ENCODE data around the gene C10orf71.

DNA sequence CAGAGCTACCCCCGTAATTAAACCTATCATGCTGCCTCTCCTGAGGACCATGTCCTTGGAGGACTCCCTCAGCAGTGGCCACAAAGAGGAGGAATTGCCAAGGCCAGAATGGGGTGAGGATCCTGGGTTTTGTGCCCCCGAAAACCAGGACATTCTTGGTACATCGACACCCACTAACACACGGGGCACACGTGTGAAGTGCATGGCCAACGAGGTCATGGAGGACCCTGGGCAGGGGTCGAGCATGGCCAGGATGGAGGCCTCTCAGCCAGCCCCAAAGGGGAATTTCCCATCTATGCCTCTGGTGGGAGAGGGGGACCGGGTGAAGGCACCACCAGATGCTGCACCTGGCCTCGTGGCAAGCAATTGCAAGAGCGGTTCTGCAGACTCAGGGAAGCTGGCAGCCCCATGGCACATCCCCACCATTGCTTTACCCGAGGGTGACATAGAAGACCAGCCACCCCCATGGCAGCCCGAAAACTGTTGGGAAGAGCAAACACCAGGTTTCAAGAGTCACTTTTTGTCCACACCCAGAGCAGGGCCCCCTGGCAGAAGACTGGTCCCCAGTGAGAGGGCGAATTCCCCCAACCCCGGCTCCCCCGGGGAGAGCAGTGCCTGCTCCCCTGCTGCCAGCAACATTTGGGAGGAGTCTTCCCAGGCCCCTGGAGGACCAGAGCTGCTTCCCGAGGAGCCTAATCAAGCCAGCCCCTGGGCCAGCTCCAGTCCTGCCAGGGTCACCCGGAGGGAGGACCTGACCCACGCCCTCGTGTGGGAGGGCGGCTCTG is 26.4 kb downstream of the C10orf71 start:
- TF ChIP-seq TAF1 (IDR thresholded peaks at IDR 0.05; ENCODE audit: low read depth) (no peak), RAD21 (conservative IDR thresholded peaks at IDR 0.05) (no peak), EZH2 (IDR thresholded peaks at IDR 0.05; ENCODE audit: borderline replicate concordance, insufficient read depth, low read length, poor library complexity, severe bottlenecking) (no peak), POLR2AphosphoS5 (IDR thresholded peaks at IDR 0.05) (no peak)
- TF ChIP-seq, protein P1, sequence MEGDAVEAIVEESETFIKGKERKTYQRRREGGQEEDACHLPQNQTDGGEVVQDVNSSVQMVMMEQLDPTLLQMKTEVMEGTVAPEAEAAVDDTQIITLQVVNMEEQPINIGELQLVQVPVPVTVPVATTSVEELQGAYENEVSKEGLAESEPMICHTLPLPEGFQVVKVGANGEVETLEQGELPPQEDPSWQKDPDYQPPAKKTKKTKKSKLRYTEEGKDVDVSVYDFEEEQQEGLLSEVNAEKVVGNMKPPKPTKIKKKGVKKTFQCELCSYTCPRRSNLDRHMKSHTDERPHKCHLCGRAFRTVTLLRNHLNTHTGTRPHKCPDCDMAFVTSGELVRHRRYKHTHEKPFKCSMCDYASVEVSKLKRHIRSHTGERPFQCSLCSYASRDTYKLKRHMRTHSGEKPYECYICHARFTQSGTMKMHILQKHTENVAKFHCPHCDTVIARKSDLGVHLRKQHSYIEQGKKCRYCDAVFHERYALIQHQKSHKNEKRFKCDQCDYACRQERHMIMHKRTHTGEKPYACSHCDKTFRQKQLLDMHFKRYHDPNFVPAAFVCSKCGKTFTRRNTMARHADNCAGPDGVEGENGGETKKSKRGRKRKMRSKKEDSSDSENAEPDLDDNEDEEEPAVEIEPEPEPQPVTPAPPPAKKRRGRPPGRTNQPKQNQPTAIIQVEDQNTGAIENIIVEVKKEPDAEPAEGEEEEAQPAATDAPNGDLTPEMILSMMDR (IDR thresholded peaks at IDR 0.05; ENCODE audit: poor library complexity, severe bottlenecking): no peak
- TF ChIP-seq, protein P2, sequence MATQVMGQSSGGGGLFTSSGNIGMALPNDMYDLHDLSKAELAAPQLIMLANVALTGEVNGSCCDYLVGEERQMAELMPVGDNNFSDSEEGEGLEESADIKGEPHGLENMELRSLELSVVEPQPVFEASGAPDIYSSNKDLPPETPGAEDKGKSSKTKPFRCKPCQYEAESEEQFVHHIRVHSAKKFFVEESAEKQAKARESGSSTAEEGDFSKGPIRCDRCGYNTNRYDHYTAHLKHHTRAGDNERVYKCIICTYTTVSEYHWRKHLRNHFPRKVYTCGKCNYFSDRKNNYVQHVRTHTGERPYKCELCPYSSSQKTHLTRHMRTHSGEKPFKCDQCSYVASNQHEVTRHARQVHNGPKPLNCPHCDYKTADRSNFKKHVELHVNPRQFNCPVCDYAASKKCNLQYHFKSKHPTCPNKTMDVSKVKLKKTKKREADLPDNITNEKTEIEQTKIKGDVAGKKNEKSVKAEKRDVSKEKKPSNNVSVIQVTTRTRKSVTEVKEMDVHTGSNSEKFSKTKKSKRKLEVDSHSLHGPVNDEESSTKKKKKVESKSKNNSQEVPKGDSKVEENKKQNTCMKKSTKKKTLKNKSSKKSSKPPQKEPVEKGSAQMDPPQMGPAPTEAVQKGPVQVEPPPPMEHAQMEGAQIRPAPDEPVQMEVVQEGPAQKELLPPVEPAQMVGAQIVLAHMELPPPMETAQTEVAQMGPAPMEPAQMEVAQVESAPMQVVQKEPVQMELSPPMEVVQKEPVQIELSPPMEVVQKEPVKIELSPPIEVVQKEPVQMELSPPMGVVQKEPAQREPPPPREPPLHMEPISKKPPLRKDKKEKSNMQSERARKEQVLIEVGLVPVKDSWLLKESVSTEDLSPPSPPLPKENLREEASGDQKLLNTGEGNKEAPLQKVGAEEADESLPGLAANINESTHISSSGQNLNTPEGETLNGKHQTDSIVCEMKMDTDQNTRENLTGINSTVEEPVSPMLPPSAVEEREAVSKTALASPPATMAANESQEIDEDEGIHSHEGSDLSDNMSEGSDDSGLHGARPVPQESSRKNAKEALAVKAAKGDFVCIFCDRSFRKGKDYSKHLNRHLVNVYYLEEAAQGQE (IDR thresholded peaks at IDR 0.05; ENCODE audit: borderline replicate concordance): no peak

Measured in neural cell (in vitro differentiated cells).